Fibroblast of pulmonary artery (primary cell): ENCODE measurements around the gene ADAMTS4.

ENCODE experiments used
- DNase-seq: peaks from one replicate; pipeline ENCODE4 v3.0.0-alpha.2; 2010; ENCODE audit warnings: low read depth
- H3K4me3 ChIP-seq: replicated peaks from 2 replicates; pipeline ENCODE4 v1.5.1; 2011; ENCODE audit warnings: low read depth, mild to moderate bottlenecking, control low read depth, low read length, moderate library complexity
- TF ChIP-seq, protein P1 (sequence below): IDR thresholded peaks from 2 replicates; pipeline ENCODE4 v1.5.1; 2011; ENCODE audit warnings: mild to moderate bottlenecking, control low read depth, low read length, inconsistent platforms; ENCODE audit errors: missing control alignments

ADAMTS4 gene

DNA sequence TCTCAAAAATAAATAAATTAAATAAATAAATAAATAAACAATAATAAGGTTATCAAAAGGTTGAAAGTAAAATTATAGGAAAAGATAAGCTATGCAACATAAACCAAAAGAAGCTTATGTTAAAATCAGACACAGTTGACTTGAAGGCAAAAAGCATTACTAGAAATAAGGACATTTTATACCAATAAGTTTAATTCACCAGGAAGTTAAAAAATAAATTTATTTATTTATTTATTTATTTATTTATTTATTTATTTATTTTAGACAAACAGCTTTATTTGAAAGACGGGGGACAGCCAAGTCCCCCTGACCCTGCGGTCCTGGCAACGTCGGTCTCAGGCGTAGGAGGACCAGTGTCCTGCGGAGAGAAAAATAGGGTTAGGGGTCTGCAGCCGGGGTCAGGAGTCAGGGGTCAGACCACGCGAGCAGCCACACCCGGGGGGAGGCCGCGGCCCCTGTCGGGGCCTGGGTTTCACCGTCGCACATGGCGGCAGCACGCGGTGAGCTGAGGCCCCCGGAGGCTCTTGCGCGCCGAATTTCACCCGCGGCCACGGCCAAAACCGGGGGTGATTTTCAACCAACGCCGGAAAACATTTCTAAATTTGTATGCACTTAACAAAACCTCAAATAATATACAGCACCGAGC lies 58.0 kb downstream of the ADAMTS4 start:
- no peak overlapping the region for H3K4me3 ChIP-seq
- TF ChIP-seq, protein P1, sequence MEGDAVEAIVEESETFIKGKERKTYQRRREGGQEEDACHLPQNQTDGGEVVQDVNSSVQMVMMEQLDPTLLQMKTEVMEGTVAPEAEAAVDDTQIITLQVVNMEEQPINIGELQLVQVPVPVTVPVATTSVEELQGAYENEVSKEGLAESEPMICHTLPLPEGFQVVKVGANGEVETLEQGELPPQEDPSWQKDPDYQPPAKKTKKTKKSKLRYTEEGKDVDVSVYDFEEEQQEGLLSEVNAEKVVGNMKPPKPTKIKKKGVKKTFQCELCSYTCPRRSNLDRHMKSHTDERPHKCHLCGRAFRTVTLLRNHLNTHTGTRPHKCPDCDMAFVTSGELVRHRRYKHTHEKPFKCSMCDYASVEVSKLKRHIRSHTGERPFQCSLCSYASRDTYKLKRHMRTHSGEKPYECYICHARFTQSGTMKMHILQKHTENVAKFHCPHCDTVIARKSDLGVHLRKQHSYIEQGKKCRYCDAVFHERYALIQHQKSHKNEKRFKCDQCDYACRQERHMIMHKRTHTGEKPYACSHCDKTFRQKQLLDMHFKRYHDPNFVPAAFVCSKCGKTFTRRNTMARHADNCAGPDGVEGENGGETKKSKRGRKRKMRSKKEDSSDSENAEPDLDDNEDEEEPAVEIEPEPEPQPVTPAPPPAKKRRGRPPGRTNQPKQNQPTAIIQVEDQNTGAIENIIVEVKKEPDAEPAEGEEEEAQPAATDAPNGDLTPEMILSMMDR: no peak

DNA sequence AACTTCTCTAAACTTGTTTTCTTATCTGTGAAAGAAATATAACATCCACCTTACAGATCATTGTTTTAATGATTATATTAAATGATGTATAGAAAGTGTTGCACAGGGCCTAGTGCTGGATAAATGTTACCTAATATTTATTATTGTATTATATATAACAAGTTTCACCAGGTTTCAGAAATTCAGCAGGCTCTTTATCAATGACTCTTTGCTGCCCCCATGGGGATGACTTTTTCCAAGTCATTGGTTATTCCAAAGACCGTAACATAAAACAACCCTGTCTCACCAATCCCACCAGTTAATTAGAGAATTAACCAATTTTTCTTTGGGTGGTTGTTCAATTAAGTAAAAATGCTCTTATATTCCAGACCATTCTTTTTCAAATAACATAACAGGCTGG lies 59.1 kb downstream of the ADAMTS4 start:
- peak; percentile 74 for DNase-seq
- TF ChIP-seq, protein P1: peak; percentile 56
- no peak overlapping the region for H3K4me3 ChIP-seq

More for the DNA sequence above, 58.0 kb downstream of the ADAMTS4 start:
- DNase-seq: no peak

DNA sequence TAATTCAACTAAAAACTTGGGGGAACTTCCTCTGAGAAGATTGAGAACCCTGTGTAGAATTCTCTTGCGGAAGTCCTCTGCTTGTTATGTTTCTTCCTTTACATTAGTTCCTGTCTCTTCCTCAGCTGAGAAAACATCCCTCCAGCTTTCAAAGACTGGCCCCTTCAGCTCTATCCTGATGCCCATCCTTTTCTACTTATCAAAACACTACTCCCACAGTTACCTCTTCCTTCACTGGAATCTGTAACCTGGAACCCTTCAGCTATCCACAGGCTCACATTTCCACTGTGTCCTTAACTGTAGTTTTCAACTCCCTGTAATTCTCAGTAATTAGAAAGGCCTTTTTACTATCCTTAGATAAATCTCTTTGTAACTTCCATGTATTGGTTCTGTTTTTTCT lies 60.4 kb downstream of the ADAMTS4 start:
- no peak for DNase-seq
- TF ChIP-seq, protein P1: no peak
- H3K4me3 ChIP-seq: no peak overlapping the region

DNA sequence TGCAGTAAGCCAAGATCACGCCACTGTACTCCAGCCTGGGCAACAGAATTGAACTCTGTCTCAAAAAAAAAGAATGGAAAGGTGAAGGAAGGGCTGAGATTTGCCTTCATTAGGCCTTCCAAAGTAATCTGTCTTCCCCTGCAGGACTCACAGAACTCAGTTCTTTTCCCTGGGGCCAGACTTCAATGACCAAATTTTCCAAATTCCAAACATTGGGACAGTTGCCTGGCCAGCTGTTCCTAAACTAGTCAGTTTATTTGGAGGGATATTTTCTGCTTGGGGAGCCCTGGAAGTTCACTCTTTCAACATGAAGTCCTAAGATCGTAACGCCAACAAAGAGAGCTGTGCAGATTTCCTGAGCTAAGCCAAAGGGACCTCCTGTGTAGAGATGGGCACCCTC lies 61.0 kb downstream of the ADAMTS4 start:
- no peak for DNase-seq
- no peak overlapping the region for H3K4me3 ChIP-seq
- TF ChIP-seq, protein P1: no peak
